HCEC 1CT (cell line): ENCODE measurements around the gene EGFL7.

Experiments used
- DNase-seq: peaks from one replicate; pipeline ENCODE4 v3.0.0-alpha.2; 2017

EGFL7 gene

GRCh38 chr9:136689108-136689460 lies 26.4 kb downstream of the EGFL7 start:
- DNase-seq, result no peak

GRCh38 chr9:136690104-136690805 lies 27.5 kb downstream of the EGFL7 start:
- no peak for DNase-seq

- no peak for DNase-seq
Measured at GRCh38 chr9:136690806-136691261, 28.1 kb downstream of the EGFL7 start.

- DNase-seq, result no peak
Measured at GRCh38 chr9:136691316-136692184, 28.8 kb downstream of the EGFL7 start.

GRCh38 chr9:136692185-136693134 lies 29.7 kb downstream of the EGFL7 start:
- DNase-seq, result no peak

- DNase-seq, result no peak
Measured at GRCh38 chr9:136693135-136693489, 30.4 kb downstream of the EGFL7 start.

GRCh38 chr9:136693490-136694162 lies 30.9 kb downstream of the EGFL7 start:
- peak; percentile 13 for DNase-seq

- peak; percentile 31 for DNase-seq
Measured at GRCh38 chr9:136694163-136694871, 31.6 kb downstream of the EGFL7 start.

- DNase-seq, result no peak
Measured at GRCh38 chr9:136694872-136695247, 32.1 kb downstream of the EGFL7 start.

- no peak for DNase-seq
Measured at GRCh38 chr9:136695435-136695895, 32.7 kb downstream of the EGFL7 start.

- no peak for DNase-seq
Measured at GRCh38 chr9:136695955-136696354, 33.2 kb downstream of the EGFL7 start.

GRCh38 chr9:136696502-136696901 lies 33.8 kb downstream of the EGFL7 start:
- no peak for DNase-seq

GRCh38 chr9:136697146-136697820 lies 34.6 kb downstream of the EGFL7 start:
- DNase-seq, result no peak

GRCh38 chr9:136697821-136698526 lies 35.3 kb downstream of the EGFL7 start:
- no peak for DNase-seq

GRCh38 chr9:136698635-136699246 lies 36.0 kb downstream of the EGFL7 start:
- DNase-seq, result no peak

- DNase-seq, result peak; percentile 42
Measured at GRCh38 chr9:136700304-136700703, 37.6 kb downstream of the EGFL7 start.

- DNase-seq, result no peak
Measured at GRCh38 chr9:136700959-136701667, 38.4 kb downstream of the EGFL7 start.

GRCh38 chr9:136701668-136702053 lies 38.9 kb downstream of the EGFL7 start:
- no peak for DNase-seq

GRCh38 chr9:136703276-136703860 lies 40.7 kb downstream of the EGFL7 start:
- no peak for DNase-seq
